Pons (tissue), 1 donor: ENCODE data around the gene OR5M3.

Experiments
- DNase-seq: peaks from one replicate; pipeline ENCODE4 v3.0.0-alpha.2; 2016; ENCODE audit warnings: low spot score

Gene OR5M3

GRCh38 chr11:56473252-56473651 lies at the start of gene OR5M3:
OR5M3 (minus strand) TSS chr11:56473352; CDS start chr11:56470497, 2,855 bp downstream.
- no peak for DNase-seq

GRCh38 chr11:56522008-56522407 lies 48.9 kb upstream of the OR5M3 start:
- DNase-seq, result no peak

- no peak for DNase-seq
These were observed 40.1 kb upstream of the OR5M3 start for GRCh38 chr11:56513280-56513679.

- DNase-seq, result no peak
These were observed 36.3 kb upstream of the OR5M3 start for GRCh38 chr11:56509439-56509838.

GRCh38 chr11:56497010-56497409 lies 23.9 kb upstream of the OR5M3 start:
- DNase-seq, result no peak

GRCh38 chr11:56495117-56495516 lies 22.0 kb upstream of the OR5M3 start:
- DNase-seq, result no peak

GRCh38 chr11:56491270-56491669 lies 18.1 kb upstream of the OR5M3 start, which contains the start of gene OR5M8:
OR5M8 (minus strand) TSS chr11:56491370; CDS start chr11:56491370, 0 bp downstream.
- no peak for DNase-seq

- no peak for DNase-seq
These were observed 13.6 kb upstream of the OR5M3 start for GRCh38 chr11:56486801-56487200.

- no peak for DNase-seq
These were observed 1.6 kb upstream of the OR5M3 start for GRCh38 chr11:56474729-56475235.

GRCh38 chr11:56457076-56457475 lies 16.1 kb downstream of the OR5M3 start:
- no peak for DNase-seq

GRCh38 chr11:56453521-56453920 lies 19.6 kb downstream of the OR5M3 start:
- DNase-seq, result no peak
